Activated CD8-positive, alpha-beta memory T cell treated with anti-CD3 and anti-CD28 coated beads, Interleukin-2, amount 50 U/mL, for 48 hours (primary cell): ENCODE measurements around the gene MTIF3.
"Not testable (repeated sequence)": the region's sequence is repeated elsewhere in the genome, so short reads cannot be mapped to it uniquely, and the experiment has no call there.

Experiments used
- DNase-seq: peaks from one replicate; pipeline ENCODE4 v3.0.0-alpha.2; 2020

The MTIF3 gene

GRCh38 chr13:27408074-27408473 is 42.3 kb downstream of the MTIF3 start:
- no peak for DNase-seq

GRCh38 chr13:27406178-27406939 is 44.0 kb downstream of the MTIF3 start:
- DNase-seq: no peak

GRCh38 chr13:27405546-27406134 is 44.7 kb downstream of the MTIF3 start:
- no peak for DNase-seq

GRCh38 chr13:27404680-27405079 is 45.7 kb downstream of the MTIF3 start:
- no peak for DNase-seq

GRCh38 chr13:27403727-27404385 is 46.5 kb downstream of the MTIF3 start:
- no peak for DNase-seq

GRCh38 chr13:27403203-27403678 is 47.1 kb downstream of the MTIF3 start:
- no peak for DNase-seq

- no peak for DNase-seq
Observed at GRCh38 chr13:27401210-27401609, 49.2 kb downstream of the MTIF3 start.

- not testable (repeated sequence) for DNase-seq
Observed at GRCh38 chr13:27400405-27400804, 50.0 kb downstream of the MTIF3 start.

- no peak for DNase-seq
Observed at GRCh38 chr13:27398360-27398759, 52.0 kb downstream of the MTIF3 start.

GRCh38 chr13:27396252-27396846 is 54.0 kb downstream of the MTIF3 start:
- DNase-seq: no peak

GRCh38 chr13:27395007-27395510 is 55.3 kb downstream of the MTIF3 start:
- no peak for DNase-seq

GRCh38 chr13:27393101-27393500 is 57.3 kb downstream of the MTIF3 start:
- no peak for DNase-seq

- DNase-seq: no peak
Observed at GRCh38 chr13:27391471-27391870, 58.9 kb downstream of the MTIF3 start.

- DNase-seq: no peak
Observed at GRCh38 chr13:27389891-27390290, 60.5 kb downstream of the MTIF3 start.

- DNase-seq: no peak
Observed at GRCh38 chr13:27388241-27388640, 62.1 kb downstream of the MTIF3 start.
